ENCODE results near the gene PIK3AP1.

Gene PIK3AP1

DNA sequence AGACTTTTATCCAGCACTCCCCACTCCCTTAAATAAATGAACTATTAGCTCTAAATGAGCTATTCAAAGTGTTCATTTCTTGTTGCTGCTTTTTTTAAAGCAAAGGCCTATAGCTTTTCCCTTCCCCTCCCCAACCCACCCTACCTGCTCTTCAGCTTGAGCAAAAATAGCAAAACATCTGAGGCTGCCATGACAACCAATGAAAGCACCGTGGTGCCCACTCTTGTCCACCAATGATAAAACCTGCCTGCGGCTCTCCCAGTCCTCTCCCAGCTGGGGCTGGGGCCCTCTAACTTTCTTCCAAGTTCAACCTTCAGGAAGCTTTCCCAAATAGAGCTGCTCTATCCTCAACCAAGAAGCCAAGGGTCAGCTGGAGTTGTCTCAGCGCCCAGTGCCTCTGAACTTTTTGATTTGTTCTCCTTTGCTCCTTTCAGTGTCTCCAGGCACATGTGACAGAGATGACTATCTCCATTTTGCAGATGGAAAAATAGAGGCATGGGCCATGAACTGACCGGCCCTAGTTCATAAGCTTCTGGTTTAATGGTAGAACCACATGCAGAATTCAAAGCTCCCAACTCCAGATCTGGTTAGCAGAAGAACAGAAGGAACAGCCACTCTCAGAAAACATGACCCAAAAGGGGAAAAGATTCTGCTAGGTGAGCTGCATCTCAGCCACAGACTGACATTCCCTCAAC lies 47.7 kb downstream of the PIK3AP1 start:
- DNase-seq (ENCODE audit: low read depth), result no peak

DNA sequence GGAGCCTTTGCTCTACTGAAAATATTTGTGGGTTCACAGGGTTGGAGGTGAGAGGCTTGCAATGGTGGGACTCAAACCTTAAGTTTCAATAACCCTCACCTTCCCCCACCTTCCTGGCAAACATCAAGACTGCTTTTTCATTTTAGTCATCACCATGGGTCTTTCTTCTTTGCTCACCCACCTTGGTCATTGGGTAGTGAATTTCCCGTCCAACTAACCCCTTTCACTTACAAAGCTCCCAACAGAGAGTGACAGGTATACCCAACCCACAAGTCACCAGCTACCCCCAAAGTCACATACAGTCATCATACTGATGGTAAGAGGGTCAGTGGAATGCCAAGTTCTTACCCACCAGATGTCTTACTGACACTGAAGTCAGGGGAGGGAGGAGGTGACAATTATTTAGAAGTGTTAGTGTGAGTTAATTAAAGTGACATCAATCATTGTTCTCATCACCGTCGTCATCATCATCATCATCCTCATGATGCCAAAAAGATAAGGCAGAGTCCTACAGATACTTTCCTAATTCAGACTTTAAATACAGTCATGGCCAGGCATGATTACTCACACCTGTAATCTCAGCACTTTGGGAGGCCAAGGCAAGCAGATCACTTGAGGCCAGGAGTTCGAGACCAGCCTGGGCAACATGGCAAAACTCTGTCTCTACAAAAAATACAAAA lies 49.0 kb downstream of the PIK3AP1 start:
- no peak for DNase-seq (ENCODE audit: low read depth)

DNA sequence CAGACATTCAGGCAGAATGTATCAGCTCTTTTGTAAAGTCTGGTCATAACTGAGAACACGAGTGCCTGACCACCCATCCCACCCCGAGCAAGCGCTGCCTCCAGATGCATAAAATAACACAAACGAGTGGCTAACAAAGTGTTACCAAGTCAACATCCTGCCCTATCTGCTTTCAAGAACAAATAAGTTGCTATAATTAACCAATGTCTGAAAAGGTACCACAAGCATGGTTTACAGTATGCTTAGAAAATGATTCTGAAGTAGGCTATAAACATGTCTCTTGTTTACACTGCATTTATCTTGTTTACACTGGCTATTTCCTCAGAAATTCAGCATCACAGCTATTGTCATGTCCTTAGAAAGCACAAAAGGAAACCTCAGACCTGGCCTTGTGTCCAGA lies 49.5 kb downstream of the PIK3AP1 start:
- DNase-seq (ENCODE audit: low read depth), result no peak

DNA sequence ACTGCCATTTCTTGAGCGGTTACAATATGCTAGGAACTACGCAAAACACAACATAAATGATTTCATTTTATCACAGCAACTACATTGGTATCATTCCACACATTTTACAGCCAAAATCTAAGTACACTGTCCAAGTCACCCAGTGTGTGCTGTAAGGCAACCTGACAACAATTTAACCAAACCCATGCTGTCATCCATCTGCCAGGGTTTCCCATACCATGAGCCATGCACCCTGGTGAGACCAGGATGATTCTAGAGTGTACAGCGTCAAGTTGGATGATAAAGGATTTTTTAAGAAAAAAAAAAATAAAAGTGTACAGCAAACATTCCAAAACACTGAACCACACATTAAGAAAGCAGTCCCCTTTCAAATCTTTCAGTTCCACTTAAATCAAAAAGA lies 52.9 kb downstream of the PIK3AP1 start:
- DNase-seq (ENCODE audit: low read depth), result no peak

DNA sequence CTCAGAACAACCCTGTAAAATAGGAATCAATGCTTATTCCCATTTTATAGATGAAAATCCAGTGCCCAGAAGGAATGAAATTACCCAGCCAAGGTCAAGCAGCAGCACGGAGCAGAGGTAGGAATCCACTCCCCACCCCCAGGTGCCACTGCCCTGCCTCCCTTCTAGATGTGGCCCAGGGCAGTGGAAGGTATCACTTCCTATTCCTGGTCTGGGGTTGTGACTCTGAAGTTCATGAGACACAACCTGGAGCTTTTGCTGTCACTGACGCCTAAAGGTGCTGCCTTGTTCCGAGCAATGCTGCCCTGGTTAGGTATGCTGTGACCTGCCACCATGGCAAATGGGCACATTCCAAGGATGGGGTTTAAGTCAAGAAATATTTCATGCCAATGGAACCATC lies 53.6 kb downstream of the PIK3AP1 start:
- DNase-seq (ENCODE audit: low read depth), result no peak

DNA sequence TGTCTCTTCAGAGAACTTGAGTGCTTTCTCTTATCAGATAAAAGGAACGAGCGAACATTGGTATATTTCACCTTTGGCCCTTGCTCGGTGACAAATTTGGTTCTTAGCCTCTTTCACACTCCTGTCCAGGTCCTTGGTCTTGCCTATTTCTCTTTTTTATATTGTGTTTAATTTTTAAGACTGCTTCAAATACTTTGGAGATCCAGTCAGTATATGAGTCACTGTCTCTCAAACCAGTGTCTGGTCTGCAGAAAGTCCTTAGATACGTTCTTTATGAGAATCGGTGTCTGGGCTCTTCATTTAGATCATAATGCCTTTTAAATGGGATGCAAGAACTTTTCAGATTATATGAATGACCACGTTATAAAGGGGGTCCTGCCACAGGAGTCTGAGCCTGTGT lies 55.0 kb downstream of the PIK3AP1 start:
- DNase-seq (ENCODE audit: low read depth), result peak; percentile 49

DNA sequence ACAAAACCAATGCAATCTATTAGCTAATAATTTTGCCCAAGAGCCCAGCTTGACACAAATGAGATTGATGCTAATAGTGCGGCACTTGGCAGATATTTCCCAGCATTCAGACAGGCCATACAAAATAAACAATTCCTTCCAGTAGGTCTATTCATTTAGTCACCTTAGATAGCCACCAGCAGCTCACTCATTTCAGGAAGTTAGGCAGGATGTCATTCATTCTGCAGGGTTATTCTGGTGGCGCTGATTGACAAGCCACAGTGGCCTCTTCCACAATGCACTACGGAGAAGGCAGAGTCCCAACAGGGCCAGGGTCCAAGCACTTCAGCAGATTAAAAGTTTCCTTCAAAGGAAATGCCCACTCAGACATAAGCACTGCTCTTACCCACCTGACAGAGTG lies 55.8 kb downstream of the PIK3AP1 start:
- DNase-seq (ENCODE audit: low read depth), result no peak

DNA sequence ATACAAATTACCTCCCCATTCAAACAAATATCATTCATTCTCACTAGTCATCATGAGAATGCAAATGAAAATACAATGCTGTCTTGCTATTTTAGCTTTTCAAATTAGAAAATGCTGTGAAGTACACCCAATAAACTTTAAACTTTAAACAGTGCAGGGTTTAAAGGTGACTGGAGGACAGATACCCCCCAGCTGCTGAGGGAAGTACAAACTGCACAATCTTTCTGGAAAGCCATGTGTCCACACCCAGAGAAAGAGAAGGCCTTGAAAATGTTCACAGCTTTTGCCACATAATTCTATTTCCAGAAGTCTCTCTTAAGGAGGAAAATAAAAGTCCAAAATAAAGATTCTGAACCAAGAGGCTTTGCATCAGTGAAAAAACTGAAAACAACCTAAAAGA lies 56.5 kb downstream of the PIK3AP1 start:
- DNase-seq (ENCODE audit: low read depth), result no peak

DNA sequence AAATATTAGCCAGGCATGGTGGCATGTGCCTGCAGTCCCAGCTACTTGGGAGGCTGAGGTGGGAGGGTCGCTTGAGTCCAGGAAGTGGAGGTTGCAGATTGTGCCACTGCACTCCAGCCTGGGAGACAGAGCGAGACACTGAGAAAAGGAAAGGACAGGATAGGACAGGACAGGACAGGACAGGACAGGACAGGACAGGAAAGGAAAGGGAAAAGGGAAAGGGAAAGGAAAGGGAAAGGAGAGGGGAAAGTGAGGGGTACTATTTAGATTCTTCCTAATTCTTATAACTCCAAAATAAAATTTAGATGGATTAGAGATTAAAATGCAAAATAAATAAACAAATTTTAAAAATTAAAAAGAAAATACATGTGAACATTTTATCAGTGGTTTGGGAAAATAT lies 58.7 kb downstream of the PIK3AP1 start:
- DNase-seq (ENCODE audit: low read depth), result no peak

DNA sequence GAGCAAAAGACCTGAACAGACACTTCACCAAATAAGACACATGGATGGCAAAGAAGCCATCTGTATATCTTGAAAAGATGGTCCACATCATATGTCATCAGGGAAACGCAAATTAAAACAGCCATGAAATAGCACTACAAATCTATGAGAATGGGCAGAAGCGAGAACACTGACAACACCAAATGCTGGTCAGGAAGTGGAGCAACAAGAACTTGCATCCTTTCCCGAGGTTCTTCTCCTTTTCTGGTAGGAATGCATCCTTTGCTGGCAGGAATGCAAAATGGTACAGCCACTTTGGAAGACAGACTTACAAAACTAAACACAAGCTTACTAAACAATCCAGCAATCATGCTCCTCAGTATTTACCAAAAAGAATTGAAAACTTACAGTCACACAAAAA lies 60.0 kb downstream of the PIK3AP1 start:
- no peak for DNase-seq (ENCODE audit: low read depth)

DNA sequence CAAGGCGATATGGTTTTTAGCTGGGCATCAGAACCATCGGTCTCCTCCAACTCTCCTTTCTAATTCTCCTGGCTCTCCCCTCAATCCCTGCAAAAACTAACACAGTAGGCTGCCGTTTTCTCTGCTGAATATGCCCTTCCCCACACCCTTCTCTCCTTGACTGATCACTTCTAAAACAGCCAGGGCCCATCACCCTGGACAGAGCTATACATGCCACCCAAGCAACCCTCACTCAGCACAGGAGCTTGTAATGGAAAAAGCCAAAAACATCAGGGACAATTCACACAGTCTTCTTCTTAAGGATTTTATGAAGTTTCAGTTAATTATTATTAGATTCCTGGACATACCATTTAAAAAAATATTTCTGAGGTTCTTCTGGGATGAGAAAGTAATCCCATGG lies 61.5 kb downstream of the PIK3AP1 start:
- DNase-seq (ENCODE audit: low read depth), result no peak

DNA sequence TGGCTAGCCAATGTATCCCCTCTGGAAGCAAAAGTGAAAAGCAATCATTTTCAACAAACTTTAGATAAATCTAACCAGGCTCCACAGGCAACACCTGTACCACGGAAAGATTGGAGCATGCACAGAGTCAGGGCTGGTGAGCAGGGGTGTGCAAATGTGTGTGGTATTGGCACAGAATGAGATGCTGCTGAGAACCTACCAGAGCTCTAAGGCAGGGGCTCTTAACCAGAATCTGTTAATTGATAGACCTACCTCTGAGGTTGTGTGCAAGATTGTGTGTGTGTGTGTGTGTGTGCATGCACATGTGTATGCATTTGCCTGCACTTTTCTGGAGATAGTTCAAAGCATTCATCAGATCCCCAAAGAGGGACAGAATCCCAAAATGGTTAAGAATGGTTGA lies 62.9 kb downstream of the PIK3AP1 start:
- no peak for DNase-seq (ENCODE audit: low read depth)

DNA sequence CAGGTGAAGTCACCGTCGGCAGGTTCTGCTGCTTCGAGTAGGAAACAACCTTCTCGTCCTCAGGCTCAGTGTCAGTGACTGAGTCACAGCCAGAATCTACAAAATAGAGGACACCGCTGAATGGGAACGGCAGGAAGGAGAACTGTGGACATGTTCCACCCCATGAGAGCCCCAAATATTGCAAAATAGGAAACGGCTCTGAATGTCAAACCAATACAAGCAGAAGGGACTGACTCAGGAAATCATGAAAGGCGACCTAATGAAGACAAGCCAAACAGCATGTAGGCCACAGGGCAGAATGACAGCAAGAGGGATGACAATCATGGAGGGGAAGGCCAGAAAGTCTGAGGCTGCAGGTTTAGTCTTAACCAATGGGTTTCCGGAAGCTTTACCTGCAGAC lies 63.5 kb downstream of the PIK3AP1 start:
- no peak for DNase-seq (ENCODE audit: low read depth)

DNA sequence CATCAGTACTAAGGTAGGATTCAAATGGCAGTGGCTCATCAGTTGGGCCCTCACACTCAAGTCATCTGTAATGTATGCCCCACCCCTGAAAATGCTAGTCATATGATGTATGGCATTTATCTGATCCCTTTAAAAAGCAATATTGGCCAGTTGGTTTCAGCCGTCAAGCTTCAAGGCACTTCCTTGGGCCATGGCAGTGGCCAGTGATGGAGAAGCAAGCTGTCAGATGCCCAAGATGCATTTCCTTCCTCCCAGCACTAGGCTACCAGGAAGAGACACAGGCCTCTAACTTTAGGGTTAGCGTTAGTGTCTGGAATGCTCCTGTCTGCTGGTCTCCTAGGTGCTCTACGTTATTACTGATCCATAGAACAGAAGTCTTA lies 64.1 kb downstream of the PIK3AP1 start:
- no peak for DNase-seq (ENCODE audit: low read depth)

DNA sequence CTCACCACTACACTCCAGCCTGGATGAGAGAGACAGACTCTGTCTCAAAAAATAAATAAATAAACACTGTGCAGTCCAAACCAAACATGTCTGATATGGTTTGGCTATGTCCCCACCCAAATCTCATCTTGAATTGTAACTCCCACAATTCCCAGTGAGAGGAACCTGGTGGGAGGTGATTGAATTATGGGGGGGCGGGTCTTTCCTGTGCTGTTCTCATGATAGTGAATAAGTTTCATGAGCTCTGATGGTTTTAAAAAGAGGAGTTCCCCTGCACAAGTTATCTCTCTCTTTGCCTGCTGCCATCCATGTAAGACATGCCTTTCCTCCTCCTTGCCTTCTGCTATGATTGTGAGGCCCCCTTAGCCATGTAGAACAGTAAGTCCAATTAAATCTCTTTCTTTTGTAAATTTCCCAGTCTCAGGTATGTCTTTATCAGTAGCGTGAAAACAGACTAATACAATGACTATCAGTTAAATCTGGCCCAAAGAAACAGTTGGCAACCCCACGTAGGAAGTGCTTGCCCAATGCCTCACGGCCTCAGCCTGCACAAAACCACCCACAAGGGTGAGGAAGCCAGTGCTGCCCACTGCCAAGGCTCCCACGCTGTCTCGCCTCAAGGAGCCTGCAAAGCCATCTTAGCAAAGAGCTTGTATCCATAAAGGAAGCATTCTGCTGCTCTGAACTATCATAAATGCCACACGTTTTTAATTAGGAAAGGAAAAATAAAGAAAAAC lies 64.7 kb downstream of the PIK3AP1 start:
- no peak for DNase-seq (ENCODE audit: low read depth)

DNA sequence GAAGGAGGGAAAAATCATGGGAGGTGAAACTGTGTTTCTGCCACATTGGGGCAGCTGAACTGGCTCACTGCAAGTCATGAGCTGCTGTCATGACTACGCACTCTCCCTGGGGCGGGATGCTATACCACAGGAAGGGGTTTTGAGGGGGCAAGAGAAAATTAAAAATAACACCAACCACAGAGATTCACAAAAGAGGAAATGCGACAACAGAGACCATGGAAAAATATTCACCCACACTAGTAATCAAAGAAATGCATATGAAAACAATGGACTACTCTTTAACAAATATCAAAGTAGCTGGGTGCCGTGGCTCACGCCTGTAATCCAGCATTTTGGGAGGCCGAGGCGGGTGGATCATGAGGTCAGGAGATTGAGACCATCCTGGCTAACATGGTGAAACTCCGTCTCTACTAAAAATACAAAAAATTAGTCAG lies 68.3 kb downstream of the PIK3AP1 start:
- no peak for DNase-seq (ENCODE audit: low read depth)

DNA sequence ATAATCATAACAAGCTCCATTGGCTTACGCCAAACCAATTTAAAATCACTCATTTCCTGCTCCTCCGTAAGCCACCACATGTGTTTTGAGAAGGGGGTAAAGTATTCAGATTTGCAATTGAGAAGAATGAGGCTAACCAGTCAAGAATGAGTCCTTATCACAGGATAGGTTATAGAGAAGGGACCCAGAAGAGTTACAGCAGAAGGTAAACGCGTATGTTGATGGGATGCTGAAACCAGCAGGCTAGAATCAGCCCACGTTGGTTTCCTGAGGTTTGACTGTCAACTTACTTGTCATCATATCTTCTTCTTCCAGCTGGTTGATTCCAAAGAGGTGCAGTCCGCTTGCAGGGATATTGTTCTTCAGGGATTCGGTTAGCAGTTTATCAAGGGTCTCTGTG lies 69.4 kb downstream of the PIK3AP1 start:
- no peak for DNase-seq (ENCODE audit: low read depth)

DNA sequence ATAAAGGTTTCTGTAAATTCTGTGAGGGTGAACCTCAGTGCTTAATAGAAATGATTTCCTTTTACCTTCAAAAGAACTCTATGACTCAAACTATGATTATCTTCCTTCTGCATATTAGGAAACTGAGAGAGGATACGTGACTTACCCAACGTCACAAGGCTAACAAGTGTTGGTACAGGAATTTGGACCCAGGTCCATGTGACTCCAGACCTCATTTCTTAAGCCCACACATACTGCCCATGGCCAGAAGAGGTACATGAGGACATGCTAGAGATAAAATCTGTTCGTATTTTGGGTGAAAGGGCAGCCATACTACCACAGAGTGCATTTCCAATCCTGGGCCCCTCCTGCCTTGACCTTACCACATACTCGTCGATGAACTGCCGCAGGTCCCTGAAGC lies 72.0 kb downstream of the PIK3AP1 start:
- no peak for DNase-seq (ENCODE audit: low read depth)

DNA sequence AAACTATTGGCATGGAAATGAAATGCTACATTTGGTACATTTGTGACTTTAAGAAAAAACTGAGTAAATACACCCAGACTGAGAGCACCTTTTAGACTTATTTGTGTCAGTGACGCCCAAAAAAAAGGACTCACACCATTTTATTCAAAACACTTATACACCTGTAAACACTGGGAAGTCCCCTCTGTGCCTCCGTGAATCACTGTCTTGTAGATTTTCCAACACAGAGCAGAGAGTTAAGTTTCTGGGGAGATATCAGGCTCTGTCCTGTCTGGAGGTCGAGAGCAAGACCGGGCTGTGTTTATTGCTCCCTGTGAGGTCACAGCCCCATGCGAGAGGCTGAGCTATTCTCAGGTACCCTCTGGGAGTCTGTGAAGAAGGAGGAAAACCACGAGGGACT lies 72.8 kb downstream of the PIK3AP1 start:
- DNase-seq (ENCODE audit: low read depth), result no peak

DNA sequence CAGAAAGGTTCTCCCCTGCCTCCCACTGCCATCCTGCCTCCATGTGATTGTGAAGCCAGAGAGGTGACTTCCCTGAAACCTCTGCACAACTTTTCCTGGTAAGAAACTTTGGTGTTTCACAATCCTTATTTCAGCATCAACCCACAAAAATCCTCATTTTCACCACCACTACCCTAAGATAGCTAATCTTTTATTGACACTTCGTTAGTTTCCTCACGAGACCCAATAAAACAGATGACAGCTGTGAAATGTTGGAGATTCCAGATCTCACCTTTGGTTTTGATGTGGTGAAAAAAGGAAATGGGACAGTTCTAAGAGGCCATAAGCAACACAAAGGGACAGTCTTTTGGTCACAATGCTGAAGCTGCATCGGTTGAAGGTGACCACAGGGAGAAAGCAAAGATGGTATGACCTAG lies 73.6 kb downstream of the PIK3AP1 start:
- DNase-seq (ENCODE audit: low read depth), result no peak

DNA sequence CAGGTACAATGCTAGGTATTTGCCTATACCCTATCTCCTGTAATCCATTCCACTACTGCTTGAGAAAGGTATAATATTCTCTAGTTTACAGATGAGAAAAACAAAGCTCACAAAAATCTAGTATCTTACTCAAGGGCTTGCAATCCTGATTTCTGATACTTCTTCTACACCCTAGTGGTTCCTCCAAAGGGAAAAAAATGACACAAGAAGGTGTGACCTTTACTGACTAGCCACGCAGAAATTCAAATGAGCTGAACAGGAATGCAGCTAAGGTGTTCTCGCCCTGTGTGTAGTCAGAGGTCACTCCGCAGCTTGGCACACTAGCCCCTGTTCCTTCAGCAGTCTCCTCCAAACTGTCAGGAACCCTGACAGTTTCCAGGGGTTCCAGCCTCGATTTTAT lies 74.0 kb downstream of the PIK3AP1 start:
- DNase-seq (ENCODE audit: low read depth), result no peak

DNA sequence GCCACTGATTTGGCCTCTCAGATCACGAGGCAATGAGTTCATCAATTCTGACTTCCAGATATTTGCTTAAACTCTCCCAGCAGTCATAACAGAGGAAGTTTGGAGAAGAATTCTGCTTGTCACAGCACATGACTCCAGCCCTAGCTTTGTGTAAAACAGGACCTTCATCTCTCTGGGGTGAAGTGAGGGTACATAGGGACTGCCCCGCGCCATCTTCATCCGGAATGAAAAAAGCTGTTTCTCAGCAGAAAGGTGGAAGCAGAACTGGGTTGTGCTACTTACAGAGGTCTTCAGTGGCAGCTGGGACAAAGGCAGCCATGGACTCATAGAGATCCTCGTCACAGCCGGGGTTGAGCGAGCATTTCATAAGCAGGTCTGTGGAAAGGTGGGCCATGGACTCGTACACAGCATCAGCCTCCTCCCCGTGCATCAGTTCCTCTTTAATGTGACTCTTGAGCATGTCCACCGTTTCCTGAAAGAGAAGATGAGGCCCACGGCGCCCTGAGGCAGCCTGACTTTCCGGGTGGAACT lies 75.1 kb downstream of the PIK3AP1 start:
- no peak for DNase-seq (ENCODE audit: low read depth)

DNA sequence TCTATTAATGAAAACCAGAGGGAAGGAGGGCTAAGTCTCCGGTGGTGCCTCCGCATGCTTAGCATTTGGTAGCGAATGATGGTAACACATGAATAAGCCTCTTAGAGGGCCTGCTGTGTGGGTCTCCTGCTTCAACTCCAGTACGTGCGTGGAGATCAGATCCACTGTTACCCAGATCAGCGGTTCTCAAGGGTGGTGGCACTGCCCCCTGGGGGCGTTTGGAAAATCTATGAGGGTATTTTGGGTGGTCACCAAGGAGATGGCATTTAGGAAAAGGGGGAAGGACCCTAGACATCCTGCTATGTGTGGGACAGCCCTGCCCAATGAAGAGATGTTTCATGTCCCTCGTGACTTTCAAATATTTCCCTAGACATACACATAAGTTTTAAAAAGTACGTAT lies 76.4 kb downstream of the PIK3AP1 start:
- DNase-seq (ENCODE audit: low read depth), result no peak

Data from non-pigmented ciliary epithelial cell (primary cell).